ENCODE results near the gene ATG2A.
A peak's percentile ranks its signal among the peaks of the same experiment; 100 is the strongest.

The ATG2A gene

DNA sequence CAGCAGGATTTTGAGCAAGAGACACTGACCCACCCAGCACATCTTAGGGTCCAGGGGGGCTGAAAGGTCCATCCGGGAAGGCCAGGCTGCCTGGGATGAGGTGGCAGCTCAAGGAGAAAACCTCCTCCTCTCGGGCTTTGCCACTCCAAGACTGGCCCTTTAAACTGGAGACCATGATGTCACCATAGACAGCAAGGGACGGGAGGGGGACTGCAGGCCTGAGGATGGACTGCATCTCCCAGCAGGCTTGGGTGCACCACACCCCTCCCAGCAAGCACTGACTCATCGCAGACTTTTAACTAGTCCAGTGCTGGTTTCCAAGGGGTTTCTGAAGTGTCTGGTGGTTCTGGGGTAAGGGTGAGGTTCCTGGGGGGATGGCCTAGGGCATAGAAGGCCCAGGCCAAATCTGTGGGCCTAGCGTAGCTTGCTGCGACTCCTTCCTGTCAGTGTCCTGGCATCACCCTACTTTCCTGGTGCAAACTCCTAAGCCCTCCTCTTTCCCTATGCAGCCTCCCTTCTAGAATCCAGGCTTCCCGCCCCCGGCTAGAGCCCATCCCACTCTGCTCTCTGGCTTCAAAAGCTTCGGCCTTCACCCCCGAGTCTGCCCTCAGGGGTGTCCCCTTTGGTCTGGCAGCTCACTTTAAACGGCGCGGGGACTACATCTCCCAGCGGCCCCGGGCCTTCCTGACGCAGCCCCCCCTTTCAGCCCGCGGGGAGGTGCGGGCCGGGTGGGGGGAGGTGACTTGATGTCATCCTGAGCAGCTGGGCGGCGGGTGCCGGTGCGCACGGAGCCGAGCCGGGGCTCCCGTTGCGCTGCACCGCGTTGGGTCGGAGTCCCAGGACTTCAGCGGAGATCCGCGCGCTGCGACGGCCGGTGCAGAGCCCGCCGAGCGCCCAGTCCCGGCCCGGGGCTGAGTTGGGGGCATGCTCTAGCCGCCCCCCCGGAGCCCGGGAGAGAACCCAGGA is 7.2 kb upstream of the ATG2A start, which contains the start of gene PPP2R5B:
Gene PPP2R5B (plus strand): TSS at position 746 of the 966 bp plus-strand sequence. CDS start 1,046 bp downstream, outside the sequence.
- DNase-seq = peak; percentile 82 to 96 (median 86)

DNA sequence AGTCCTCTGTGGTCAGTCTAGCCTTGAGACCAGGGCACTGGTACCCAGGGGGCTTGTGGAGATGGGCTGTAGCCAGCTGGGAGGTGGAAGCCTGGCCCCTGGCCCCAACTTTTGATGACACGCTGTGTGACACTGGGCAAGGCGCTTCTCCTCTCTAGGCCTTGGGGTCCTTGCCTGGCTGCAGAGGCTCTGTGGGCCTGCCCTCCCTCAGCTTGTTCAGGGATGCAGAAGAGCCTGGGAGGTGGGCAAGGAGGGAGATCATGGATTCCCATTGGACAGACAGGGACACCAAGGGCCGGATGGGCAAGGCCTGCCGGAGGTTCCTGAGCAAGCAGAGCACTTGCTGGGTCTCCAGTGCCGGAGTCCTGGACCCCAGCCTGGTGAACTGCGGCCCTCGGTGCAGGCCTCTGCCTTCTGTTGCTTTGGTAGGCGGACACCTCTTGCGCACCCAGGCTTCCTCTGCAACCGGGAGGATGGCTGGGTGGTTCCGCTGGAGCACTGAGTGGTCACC is 6.2 kb upstream of the ATG2A start:
- DNase-seq = no peak

DNA sequence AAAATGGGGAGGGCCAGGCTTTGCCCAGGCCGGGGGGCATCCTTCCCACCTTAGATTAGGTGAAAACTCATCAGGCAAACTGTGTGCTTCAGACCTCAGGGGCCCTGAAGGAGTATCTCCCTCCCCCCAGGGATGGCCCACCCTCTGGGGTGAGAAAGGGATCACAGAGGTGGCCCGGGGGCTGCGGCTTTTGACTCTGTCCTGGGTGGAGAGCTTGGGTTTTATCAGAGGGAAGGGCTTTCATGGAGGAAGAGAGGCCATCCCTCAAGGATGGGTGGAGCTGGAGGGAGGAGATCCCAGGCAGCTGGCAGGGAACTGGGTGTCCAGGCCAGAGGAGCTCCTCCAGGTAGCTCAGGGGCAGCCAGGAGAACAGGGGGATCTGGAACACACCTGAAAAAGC is 4.4 kb upstream of the ATG2A start:
- no peak for DNase-seq

DNA sequence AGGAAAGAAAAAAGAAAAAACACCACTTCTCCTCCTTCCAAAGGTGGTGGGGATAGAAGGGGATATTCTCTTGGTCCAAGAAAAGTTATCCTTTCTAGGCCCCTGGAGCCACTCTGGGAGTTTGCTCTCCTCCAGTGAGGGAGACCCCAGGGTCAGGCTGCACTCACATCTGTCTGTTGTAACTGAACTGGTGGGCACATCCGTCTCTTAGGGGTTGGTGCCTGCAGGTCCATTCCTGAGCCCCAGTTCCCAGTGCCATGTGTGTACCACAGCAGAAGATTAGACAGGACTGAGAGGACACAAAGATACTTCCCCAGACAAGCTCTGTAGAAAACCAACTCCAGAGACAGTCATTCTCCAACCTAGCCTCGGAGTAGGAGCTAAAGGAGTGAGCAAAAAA is 3.1 kb upstream of the ATG2A start:
- no peak for DNase-seq

DNA sequence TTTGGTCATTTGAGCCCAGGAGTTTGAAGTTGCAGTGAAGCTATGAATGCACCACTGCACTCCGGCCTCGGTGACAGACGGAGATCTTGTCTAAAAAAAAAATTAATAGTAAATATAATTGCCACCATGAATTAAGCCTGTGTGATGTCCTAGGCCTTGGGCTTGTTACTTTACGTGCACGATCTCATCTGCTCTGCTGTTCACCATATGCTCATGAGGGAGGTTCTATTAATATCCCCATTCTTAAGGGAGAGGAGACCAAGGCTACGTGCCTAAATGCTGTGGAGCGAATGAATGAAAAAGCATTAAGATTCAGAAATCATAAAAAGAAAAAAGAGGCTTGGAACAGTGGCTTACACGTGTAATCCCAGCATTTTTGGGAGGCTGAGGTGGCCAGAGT is 2.6 kb upstream of the ATG2A start:
- no peak for DNase-seq

DNA sequence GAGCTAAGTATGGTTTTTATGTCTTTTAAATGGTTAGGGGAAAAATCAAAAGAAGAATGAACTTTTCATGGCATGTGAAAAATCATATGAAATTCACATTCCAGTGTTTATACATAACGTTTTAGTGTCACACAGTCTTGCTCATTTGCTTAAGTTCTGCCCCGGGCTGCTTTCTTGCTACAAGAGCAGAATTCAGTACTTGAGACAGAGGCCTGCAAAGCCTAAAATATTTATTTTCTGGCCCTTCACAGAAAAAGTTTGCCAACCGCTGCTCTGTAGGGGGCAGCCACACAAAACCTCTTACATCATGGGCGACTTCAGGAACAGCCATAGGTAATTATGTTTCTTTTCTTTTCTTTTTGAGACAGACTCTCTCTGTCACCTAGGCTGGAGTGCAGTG is 1.0 kb upstream of the ATG2A start:
- DNase-seq = peak in 1 of 5 experiments; percentile 19

DNA sequence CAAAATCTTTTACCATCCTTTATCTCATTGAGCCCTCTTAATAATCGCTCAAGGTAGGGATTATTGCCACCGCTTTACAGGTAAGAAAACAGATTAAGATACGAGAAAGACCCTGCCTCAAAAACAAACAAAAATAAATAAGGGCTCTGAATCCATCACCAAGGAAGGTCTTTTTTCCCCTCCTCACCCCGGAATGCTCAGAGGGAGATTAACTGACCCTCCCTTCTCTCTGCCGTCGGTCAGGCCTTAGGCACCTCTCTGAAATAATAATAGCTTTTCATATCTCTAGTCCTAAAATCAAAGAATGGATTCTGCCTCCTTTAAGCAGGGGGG is 620 bp upstream of the ATG2A start:
- DNase-seq = no peak

DNA sequence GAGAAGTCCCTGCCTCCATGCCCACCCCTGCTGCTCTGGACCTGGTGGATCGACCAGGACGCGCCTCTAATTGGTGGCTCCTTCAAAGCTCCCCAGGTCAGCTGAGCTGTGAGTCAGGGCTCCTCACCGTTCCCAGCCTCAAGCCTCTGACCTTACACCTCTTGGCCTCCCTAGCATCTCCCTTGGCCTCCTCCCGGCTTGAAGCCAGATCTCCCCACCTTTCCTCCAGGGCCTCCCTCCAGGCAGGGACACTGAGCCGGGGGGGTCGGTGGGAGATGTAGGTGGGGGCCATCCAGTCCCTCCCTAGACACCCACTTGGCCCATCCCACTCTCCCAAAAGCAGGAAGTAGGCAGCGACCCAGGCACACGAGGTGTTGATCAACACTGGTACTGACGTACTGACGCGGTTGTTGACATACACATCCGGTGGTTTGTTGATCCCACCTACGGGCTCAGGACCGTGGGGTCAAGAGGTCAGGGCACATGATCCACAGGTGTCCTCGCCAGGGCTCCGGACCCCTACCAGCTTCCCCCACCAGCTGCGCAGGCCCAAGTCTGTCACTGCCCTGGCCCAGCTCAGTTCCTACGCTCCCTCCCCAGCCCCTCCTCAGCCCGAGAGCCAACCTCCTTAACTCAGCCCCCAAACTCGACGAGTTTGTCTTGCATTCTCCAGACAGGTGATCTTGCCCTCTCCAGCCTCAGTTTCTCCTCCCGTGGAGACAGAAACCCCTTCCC is 802 bp downstream of the ATG2A start:
- peak in 3 of 5 experiments; percentile 35 to 76 (median 55) for DNase-seq

DNA sequence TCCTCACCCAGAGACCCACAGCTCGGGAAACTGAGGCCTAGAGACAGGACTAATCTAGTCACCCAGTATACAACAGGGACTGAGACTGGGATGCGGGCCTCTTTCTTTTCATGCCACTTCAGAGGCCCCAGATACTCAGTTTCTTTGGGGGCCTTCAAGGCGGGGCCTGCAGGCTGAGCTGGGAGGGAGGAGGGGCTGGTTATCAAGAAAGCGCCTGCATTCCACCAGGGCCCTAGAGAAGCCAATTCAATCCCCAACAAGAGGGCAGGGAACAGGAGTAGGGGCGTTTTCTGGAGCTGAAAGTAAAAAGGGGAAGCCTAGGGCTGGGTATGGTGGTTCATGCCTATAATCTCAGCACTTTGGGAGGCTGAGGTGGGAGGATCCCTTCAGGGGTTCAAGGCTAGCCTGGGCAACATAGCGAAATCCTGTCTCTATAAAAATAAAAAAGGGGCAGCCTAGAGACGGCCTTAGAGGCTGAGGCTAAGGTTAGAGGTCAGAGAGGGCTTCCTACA is 1.6 kb downstream of the ATG2A start:
- no peak for DNase-seq

DNA sequence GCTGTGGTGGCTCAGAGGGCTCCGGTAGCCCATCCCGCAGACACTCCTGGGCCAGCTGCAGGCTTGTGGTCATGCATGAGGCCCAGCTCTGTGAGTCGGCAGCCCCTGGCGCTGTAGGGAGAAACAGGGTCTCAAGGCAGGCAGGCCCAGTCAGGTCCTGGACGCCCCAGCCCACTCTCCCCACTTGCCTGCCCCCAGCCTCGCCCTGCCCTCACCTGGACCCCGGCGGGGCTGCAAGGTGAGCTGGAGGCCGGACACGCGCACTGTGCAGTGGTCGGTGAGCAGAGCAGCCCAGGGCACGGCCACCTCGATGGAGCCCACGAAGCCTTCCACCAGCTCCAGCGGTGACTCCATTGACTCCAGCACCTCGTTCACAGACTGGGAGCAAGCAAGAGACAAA is 2.9 kb downstream of the ATG2A start:
- no peak for DNase-seq

DNA sequence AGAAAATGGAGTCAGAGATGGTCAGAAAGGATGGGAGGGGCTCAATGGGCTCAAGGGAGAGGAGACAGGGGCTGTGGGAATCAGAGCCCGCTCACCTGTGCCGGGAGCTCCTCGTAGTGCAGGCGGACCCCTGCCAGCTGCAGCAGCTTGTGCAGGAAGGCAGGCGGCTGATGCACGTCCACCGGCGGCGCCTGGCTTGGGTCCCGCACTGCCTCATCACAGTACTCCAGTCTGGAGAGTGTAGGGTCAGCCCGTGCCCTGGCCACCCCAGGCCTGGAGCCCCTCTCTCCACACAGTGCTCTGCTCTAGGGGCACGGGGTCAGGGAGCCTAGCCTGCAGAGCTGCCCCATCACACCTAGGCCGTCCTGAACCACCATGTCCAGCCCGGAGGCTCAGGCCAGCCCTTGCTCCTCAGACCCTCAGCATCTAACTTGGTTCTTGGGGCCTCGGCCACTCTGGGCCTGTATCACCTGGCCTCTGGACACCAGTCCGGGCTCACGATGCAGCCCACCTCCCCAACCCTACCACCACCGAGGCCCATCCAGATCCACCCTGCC is 3.8 kb downstream of the ATG2A start:
- no peak for DNase-seq

DNA sequence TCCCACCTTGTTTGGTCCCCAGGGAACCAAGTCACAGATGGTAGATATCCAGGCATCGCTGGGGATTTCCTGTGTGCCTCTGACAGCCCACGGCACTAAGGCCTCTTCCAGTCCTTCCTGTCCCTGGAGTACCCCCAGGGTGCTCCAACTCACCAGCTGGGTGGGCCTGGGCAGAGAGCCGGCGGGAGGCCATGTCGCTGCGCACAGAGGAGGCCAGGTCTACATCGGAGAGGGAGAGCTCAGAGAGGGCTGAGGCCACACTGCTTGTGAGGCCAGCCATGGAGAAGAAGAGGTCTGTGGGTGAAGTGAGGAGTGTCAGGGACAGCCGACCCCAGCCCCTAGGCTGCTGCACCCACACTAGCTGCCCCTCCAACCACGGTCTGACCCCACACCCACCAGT is 5.3 kb downstream of the ATG2A start:
- DNase-seq = no peak

DNA sequence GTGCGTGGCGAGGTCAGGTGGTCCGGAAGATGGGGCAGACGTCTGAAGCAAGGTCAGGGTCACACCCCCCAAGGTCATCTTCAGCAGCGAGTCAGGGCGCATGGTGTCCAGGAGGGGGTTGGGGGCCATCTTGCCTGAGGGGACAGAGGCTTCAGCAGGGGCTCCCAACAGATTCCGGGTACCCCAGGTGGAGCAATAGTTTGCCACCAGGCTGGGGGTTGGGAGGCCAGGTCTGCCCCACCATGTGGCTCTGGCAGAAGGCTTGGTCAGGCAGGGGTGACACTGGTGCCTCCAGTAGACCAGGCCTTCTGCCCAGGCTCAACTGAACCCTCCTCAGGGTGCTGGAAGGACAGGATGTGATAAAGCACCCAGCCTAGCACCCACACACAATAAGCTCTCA is 5.9 kb downstream of the ATG2A start:
- DNase-seq = no peak

DNA sequence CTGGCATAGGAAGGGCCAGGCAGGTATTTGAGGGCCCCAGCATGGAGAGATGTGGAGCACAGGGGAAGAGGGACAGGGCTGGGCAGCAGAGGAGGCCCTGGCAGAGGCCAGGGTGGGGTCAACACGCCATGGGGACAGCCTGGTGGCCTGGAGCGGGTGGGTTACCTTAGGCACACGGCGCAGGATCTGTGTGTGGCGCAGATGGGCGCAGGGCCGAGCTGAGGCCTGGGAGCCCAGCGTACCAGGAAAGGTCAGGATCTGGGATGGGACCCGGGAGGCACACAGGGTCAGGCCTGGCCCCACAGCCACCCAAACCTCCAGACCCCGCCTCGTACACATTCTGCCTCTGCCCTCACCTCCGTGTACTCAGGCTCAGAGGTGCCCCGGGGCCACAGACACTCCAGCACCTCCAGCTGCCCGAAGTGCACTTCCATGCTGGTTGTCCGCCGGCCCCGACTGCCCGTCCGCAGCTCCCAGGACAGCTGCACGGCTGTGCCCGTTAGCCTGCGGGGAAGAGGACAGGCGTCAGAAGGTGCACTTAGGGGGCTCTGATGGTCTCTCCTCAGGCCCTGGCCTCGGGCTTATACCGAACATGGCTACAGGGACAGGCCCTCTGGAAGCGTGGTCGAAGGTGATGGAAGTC is 6.4 kb downstream of the ATG2A start:
- no peak for DNase-seq

DNA sequence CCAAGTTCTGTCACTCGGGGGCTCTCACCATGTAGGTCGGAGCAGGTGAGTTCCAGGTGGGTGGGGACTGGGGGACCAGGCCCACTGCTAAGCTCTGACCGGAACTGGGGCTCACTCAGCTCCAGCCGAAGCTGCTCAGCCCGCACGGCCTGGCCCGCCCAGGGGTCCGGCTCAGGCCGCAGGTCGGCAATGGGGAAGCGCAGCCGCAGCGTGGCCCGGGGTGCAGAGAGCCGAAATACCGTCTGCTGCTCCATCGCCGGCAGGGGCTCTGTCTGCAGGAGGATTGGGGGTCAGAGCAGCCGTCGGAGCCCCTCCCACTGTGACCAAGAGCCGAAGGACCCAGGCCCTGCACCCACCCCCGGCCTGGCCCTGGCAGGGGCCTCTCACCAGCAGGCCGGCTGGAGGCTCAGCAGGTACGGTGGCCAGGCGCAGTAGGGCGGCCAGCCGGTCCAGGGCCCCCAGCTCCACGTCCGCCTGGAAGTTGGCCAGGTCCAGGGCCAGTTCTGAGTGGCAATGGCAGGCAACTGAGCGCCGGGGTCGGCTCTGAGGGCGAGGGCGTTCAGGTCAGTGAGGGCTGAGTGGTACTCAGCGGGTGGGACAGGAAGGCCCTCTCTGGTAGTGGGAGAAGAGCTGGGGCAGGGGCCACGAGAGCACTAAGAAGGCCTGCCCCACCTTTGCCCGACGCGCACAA is 7.2 kb downstream of the ATG2A start:
- DNase-seq = no peak

DNA sequence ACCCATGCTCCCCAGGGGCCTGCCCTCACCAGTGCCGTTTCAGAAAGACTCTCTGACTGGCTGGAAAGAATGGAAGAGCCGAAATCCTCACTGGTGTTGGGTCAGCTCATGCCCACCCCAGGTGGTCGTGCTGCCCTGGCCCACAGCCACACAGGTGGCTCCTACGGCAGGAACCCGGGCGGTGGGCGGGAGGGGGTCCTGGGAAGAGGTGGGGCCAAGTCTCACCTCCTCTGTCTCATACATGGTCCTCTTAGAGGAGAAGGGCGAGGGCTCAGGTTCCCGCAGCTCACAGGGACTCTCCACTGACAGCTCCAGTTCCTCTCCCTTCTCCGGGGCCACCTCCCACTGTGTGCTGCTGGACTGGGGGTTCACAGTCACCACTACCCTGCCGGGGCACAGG is 8.2 kb downstream of the ATG2A start:
- DNase-seq = no peak

DNA sequence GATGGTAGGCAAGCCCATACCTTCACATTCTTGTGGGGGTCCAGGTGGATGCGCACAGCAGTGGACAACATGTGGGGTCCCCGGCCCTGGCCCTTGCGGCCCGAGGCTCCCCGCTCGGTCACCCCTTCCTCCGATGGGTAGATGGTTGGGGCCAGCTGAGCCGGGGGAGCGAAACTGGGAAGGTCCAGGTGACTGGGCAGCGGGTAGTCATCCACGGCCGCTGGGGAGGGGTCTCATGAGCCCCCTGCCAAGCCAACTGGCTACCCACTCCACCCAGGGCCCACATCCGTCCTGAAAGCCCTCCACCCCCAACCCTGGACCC is 10.7 kb downstream of the ATG2A start:
- DNase-seq = no peak

DNA sequence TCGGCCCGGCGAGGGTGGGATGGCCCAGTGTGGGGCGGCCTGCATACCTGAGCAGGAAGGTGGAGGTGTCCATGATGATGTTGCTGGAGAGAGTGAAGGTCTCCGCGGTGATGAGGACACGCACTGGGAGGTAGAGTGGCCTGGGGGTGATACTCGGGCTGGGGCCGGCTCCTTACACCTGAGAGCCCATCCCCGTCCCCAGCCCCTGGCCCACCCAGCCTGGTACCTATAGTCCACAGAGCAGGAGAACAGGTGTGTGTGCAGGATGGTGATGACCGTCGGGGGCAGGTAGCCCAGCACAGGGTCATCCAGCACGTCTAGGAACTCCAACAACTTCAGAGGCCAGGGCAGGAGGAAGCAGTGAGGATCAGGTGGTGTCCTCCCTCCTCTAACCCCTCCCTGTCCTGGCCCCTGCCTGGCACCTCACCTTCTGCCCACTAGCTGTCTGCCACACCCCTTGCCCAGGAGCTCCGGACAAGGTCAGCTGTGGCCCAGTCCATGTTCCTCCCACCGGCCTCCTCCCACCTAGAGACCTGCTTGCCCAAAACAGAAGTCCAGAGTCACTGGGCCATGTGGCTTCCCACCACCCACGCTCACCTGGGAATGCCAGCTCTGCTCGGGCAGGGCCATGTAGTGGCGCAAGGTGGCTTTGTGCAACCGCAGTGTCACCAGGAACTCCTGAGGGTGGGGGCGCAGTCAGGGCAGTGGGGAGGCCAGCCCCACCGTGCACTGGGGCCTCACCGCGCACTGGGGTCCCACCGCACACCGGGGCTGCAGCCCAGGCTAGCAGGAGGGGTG is 11.3 kb downstream of the ATG2A start:
- no peak for DNase-seq

DNA sequence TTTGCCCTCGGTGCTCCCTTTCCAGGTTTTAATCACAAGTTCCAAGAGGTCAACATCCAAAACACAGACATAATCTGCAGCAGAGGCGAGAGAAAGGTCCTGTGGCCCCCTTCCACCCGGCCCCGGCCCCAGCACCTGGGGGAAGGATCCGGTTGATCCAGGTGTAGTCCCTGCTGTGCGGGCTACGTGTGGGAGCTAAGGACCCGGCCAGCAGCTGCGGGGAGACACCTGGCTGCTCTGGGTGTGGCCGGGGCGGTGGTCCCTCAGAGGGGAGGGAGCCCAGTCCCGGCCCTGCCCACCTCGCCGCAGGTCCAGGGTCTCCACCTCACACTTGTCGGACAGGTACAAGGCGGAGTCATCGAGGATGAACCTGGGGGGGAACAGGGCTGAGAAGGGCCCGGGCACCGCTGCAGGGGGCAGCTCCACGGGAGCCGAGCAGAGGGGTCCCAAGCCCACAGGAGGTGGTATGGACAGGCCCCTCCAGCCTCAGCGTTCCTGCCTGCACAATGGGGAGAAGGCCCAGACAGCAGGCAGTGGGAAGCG is 13.6 kb downstream of the ATG2A start:
- DNase-seq = no peak

DNA sequence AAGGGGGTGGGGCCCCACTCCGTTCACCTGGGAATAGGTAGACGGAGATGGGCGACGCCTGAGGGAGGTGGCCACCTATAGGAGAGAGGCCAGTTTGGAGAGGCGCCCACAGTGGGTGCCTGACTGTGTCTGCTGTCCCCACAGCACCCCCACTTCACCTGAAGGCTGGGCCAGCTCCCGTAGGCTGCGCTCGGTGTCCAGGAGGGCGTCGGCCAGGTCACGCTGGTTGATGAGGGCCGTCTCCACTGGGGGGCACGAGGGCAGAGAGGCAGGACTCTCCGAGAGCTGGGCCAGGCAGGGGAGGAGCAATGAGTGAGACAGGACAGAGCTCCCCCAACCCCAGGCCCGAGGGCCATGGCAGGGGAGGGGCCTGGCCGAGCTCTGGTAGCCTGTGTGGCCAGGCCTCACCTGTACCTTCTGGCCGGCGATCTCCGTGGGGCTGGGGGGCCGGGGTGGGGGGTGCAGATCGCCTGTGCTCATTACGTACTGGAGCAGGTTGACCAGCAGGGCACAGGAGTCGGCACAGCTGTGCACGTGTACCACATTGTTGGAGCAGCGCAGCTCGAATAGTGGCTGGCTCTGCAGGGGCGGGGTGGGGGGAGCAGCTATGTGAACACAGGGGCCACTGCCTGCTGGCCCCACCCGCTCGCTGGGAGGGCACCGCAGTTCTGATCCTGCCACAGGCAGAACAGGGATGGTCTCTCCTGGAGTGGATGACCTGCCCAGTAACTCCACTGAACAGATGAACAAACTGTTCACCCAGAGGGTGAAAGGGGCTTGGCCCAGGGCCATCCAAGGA is 14.7 kb downstream of the ATG2A start:
- DNase-seq = no peak

Data from T-helper 2 cell (primary cell).